Measurements from ENCODE around the gene SOX12.

SOX12 gene

GRCh38 chr20:301886-302848, 23.2 kb upstream of the SOX12 start:
- DNase-seq, result no peak

- no peak for DNase-seq
Measured at GRCh38 chr20:305745-306144, 19.6 kb upstream of the SOX12 start.

- no peak for DNase-seq
Measured at GRCh38 chr20:308427-309038, 16.8 kb upstream of the SOX12 start.

- no peak for DNase-seq
Measured at GRCh38 chr20:309306-309840, 16.0 kb upstream of the SOX12 start.

- DNase-seq, result peak; percentile 39
Measured at GRCh38 chr20:309841-310644, 15.3 kb upstream of the SOX12 start.

GRCh38 chr20:310645-311044, 14.7 kb upstream of the SOX12 start:
- DNase-seq, result no peak

- no peak for DNase-seq
Measured at GRCh38 chr20:311609-312008, 13.7 kb upstream of the SOX12 start.

GRCh38 chr20:312067-312466, 13.3 kb upstream of the SOX12 start:
- DNase-seq, result no peak

- DNase-seq, result no peak
Measured at GRCh38 chr20:312866-313265, 12.5 kb upstream of the SOX12 start.

- DNase-seq, result no peak
Measured at GRCh38 chr20:313402-313801, 11.9 kb upstream of the SOX12 start.

- no peak for DNase-seq
Measured at GRCh38 chr20:313948-314347, 11.4 kb upstream of the SOX12 start.

- peak; percentile 89 for DNase-seq
Measured at GRCh38 chr20:316316-317068, 8.9 kb upstream of the SOX12 start.

GRCh38 chr20:324177-325044, 941 bp upstream of the SOX12 start:
- peak; percentile 97 for DNase-seq

GRCh38 chr20:325889-326644, 715 bp downstream of the SOX12 start:
- peak; percentile 87 for DNase-seq

GRCh38 chr20:326645-327185, 1.4 kb downstream of the SOX12 start:
- DNase-seq, result peak; percentile 74

- peak; percentile 99 for DNase-seq
Measured at GRCh38 chr20:327186-328026, 2.1 kb downstream of the SOX12 start.

GRCh38 chr20:328027-328974, 2.9 kb downstream of the SOX12 start:
- DNase-seq, result no peak

All from NCI-H82 (cell line).